ENCODE results near the gene TRABD.

The TRABD gene

GRCh38 chr22:50157709-50158375 is 27.9 kb upstream of the TRABD start:
- no peak for DNase-seq (ENCODE audit: extremely low spot score)
- CTCF ChIA-PET = interaction anchor here (0.6 kb wide), 1 partner anchor 107 kb away, joined by 3 read pairs; no protein-coding TSS in a partner anchor
- TF ChIP-seq PKNOX1 (IDR thresholded peaks at IDR 0.05) = no peak
- TF ChIP-seq NFRKB (IDR thresholded peaks at IDR 0.05) = no peak
- no peak for TF ChIP-seq FOXK2 (IDR thresholded peaks at IDR 0.05)
- TF ChIP-seq L3MBTL2 (conservative IDR thresholded peaks at IDR 0.05) = no peak
- no peak for TF ChIP-seq TARDBP (IDR thresholded peaks at IDR 0.05)
- TF ChIP-seq ZNF384 (IDR thresholded peaks at IDR 0.05) = no peak
- no peak for TF ChIP-seq ELF4 (IDR thresholded peaks at IDR 0.05)
- TF ChIP-seq SUZ12 (IDR thresholded peaks at IDR 0.05) = no peak
- TF ChIP-seq HDGF (IDR thresholded peaks at IDR 0.05; ENCODE audit: borderline replicate concordance) = no peak
- no peak for TF ChIP-seq BHLHE40 (IDR thresholded peaks at IDR 0.05; ENCODE audit: borderline replicate concordance)
- TF ChIP-seq ARNT (IDR thresholded peaks at IDR 0.05) = no peak
- TF ChIP-seq LEF1 (IDR thresholded peaks at IDR 0.05; ENCODE audit: borderline replicate concordance) = no peak
- POLR2A ChIA-PET = no interaction called here

- no peak for DNase-seq (ENCODE audit: extremely low spot score)
- POLR2A ChIA-PET = no interaction called here
- TF ChIP-seq ARNT (IDR thresholded peaks at IDR 0.05) = no peak
- no peak for TF ChIP-seq LEF1 (IDR thresholded peaks at IDR 0.05; ENCODE audit: borderline replicate concordance)
- no peak for TF ChIP-seq FOXM1 (IDR thresholded peaks at IDR 0.05; ENCODE audit: borderline replicate concordance)
- no peak for TF ChIP-seq CTBP1 (IDR thresholded peaks at IDR 0.05; ENCODE audit: borderline replicate concordance)
- no peak for TF ChIP-seq PKNOX1 (IDR thresholded peaks at IDR 0.05)
- TF ChIP-seq BHLHE40 (IDR thresholded peaks at IDR 0.05; ENCODE audit: borderline replicate concordance) = no peak
- no peak for TF ChIP-seq SUZ12 (IDR thresholded peaks at IDR 0.05)
- TF ChIP-seq ELF4 (IDR thresholded peaks at IDR 0.05) = no peak
- CTCF ChIA-PET = interaction anchor here (1.1 kb wide), 1 partner anchor 71 kb away, joined by 6 read pairs; no protein-coding TSS in a partner anchor
Measured at GRCh38 chr22:50160947-50161346, 24.8 kb upstream of the TRABD start.

- CTCF ChIA-PET = interaction anchor here (1.1 kb wide), 1 partner anchor 71 kb away, joined by 6 read pairs; no protein-coding TSS in a partner anchor
- TF ChIP-seq FOXA1 (IDR thresholded peaks at IDR 0.05) (no peak), NFRKB (IDR thresholded peaks at IDR 0.05) (no peak), HDGF (IDR thresholded peaks at IDR 0.05; ENCODE audit: borderline replicate concordance) (no peak), L3MBTL2 (conservative IDR thresholded peaks at IDR 0.05) (no peak), ZNF384 (IDR thresholded peaks at IDR 0.05) (no peak), ELF4 (IDR thresholded peaks at IDR 0.05) (no peak), CTBP1 (IDR thresholded peaks at IDR 0.05; ENCODE audit: borderline replicate concordance) (no peak), SUZ12 (IDR thresholded peaks at IDR 0.05) (no peak), BHLHE40 (IDR thresholded peaks at IDR 0.05; ENCODE audit: borderline replicate concordance) (no peak), FOXK2 (IDR thresholded peaks at IDR 0.05) (no peak), FOXM1 (IDR thresholded peaks at IDR 0.05; ENCODE audit: borderline replicate concordance) (no peak), SP1 (IDR thresholded peaks at IDR 0.05) (no peak), LEF1 (IDR thresholded peaks at IDR 0.05; ENCODE audit: borderline replicate concordance) (no peak), ARNT (IDR thresholded peaks at IDR 0.05) (no peak), TARDBP (IDR thresholded peaks at IDR 0.05) (no peak), PKNOX1 (IDR thresholded peaks at IDR 0.05) (no peak)
- DNase-seq (ENCODE audit: extremely low spot score) = no peak
- POLR2A ChIA-PET = no interaction called here
Measured at GRCh38 chr22:50161508-50162390, 24.0 kb upstream of the TRABD start.

GRCh38 chr22:50162391-50162956 is 23.2 kb upstream of the TRABD start:
- TF ChIP-seq FOXM1 (IDR thresholded peaks at IDR 0.05; ENCODE audit: borderline replicate concordance) (no peak), TARDBP (IDR thresholded peaks at IDR 0.05) (no peak), PKNOX1 (IDR thresholded peaks at IDR 0.05) (no peak), FOXA1 (IDR thresholded peaks at IDR 0.05) (no peak), BHLHE40 (IDR thresholded peaks at IDR 0.05; ENCODE audit: borderline replicate concordance) (no peak), L3MBTL2 (conservative IDR thresholded peaks at IDR 0.05) (no peak), SUZ12 (IDR thresholded peaks at IDR 0.05) (no peak), CTBP1 (IDR thresholded peaks at IDR 0.05; ENCODE audit: borderline replicate concordance) (no peak), HDGF (IDR thresholded peaks at IDR 0.05; ENCODE audit: borderline replicate concordance) (no peak), LEF1 (IDR thresholded peaks at IDR 0.05; ENCODE audit: borderline replicate concordance) (no peak), NFRKB (IDR thresholded peaks at IDR 0.05) (no peak), SP1 (IDR thresholded peaks at IDR 0.05) (no peak), FOXK2 (IDR thresholded peaks at IDR 0.05) (no peak), ARNT (IDR thresholded peaks at IDR 0.05) (no peak), ELF4 (IDR thresholded peaks at IDR 0.05) (no peak), ZNF384 (IDR thresholded peaks at IDR 0.05) (no peak)
- DNase-seq (ENCODE audit: extremely low spot score) = no peak
- POLR2A ChIA-PET = no interaction called here
- CTCF ChIA-PET = no interaction called here
